WTC11 (cell line): ENCODE data around the gene EFHC2.

Experiments used
- CTCF ChIP-seq: fragments of 200-600 bp; IDR thresholded peaks from 2 replicates; pipeline ENCODE4 v1.8.0; 2022; ENCODE audit warnings: antibody characterized with exemption
- E2F5 ChIP-seq: sonication (generic); formaldehyde crosslinking; IDR thresholded peaks from 2 replicates; pipeline ENCODE4 v1.8.1; 2022; ENCODE audit warnings: mild to moderate bottlenecking, moderate library complexity, missing genetic modification reagents

DNA sequence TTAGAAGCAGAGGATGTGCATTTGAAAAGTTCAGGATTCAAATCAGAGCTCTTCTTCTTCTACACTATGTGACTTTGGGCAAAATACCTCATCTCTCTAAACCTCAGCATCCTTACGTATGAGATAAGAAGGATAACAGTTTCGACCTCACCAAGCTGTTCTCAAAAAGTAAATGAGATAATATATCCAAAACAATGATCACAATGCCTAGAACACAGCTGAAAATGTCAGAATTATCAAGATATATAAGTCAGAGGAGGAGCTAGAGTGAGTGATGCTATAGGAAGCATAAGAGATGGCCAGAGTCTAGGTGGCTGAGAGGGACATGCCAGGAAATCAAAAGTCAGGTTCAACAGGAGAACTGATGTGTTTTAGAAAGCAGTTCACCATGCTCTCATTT, 168.0 kb downstream of the EFHC2 start:
- TF ChIP-seq E2F5 (CRISPR knock-in tag), result no peak
- TF ChIP-seq CTCF, result no peak
